SW 1271 (cell line): ENCODE data around the gene CCL7.
A peak's percentile ranks its signal among the peaks of the same experiment; 100 is the strongest.

Experiments used
- DNase-seq, 2 experiments: peaks; one replicate each; lab custom pipeline; 2025; lab: John Stamatoyannopoulos, UW

Gene CCL7

DNA sequence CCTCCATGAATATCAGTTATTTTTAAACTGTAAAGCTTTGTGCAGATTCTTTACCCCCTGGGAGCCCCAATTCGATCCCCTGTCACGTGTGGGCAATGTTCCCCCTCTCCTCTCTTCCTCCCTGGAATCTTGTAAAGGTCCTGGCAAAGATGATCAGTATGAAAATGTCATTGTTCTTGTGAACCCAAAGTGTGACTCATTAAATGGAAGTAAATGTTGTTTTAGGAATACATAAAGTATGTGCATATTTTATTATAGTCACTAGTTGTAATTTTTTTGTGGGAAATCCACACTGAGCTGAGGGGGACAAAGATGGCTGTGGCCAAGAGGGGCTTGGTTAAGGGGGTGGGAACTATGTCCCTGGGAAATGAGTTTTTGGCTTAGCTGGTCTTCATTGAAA is 17.9 kb downstream of the CCL7 start:
- DNase-seq = no peak

DNA sequence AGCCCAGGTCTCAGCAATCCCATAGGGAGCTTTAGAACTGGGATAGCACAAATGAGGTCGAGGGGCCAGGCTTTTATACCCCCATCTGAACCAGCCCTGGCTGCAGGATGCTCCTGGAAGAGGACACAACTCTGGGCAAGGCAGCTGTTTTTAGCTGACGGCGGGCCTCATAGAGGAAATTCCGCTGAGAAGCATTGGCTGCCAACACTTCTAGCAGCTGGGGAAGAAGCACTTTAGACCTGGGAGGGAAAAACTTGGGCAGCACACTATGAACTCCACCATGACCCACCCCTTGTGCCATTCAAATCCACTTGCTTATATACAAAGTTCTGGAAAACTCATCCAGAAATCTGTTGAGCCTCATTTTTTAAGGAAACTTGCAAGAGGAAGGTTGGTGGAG is 20.6 kb downstream of the CCL7 start:
- no peak for DNase-seq

DNA sequence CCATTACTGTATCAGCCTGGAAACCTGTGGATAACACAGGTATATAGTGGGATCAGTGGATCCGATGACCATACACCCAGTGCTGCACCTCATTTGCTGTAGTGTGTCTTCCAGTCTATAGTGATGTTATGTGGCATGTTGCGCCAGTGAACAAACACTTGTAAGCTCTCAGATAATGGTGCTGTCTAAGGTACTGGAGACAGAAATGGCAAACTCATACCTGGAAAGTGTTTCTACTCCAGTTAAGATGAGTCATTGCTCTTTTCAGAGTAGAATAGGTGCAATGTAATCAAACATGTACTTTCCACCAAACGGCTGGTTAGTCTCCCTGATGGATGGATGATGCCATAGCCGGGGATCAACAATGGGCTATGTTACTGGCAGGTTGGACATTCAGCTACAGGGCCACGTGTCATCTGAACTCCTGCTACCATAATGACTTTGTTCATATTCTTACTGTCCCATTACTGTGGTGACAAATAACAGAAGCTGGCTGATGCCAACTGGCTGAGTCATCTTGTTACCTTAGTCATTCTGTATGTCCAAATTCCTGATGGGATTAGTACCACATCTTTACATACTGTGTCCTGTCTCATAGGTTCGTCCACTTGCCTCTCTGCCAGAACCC is 21.8 kb downstream of the CCL7 start:
- DNase-seq = no peak

DNA sequence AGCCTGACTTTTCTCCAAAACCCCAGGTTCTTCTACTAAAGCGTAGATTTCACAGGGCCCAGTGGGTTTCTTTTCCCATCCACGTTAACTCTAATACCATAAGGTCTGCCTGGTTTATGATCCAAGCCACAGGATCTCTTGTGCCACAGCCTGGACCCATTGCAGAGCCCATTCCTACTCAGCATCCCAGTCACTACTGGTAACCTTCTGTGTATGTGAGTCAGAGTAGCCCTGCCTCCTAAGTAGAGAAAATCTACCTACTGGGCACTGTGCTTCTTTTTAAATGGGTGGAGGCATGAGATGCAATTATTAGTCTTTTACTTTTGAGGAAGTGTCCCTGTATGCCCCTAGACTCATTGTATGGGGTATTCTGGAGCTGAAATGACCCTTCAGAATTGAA is 29.0 kb downstream of the CCL7 start:
- no peak for DNase-seq

DNA sequence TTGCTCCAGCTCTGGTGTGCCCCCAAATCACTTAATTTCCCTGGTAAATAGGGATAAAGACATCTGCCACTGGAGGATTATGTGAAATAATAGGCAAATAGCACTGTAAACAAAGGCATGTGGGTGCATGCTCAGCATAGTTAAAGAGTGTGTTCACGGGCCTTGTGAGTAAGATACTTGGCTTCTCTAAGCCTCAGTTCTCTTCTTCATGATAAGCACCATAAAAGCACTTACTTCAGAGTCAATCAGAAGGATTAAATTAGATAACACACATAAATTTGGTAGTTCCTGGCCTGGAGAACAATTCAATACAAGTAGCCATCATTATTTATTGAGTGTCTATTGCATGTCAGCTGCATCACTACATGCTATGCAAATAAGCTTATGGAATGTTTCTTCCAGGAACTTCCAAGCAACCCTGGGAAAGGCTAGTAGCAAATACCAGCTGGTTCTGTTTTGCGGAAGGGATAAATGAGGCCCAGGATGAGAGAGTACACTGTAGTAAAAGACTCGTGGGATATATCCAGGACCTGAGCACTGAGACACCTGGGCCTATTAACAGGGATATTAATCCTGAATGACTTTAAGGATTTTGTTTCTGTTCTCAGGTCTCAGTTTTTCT is 30.0 kb downstream of the CCL7 start:
- DNase-seq = no peak

DNA sequence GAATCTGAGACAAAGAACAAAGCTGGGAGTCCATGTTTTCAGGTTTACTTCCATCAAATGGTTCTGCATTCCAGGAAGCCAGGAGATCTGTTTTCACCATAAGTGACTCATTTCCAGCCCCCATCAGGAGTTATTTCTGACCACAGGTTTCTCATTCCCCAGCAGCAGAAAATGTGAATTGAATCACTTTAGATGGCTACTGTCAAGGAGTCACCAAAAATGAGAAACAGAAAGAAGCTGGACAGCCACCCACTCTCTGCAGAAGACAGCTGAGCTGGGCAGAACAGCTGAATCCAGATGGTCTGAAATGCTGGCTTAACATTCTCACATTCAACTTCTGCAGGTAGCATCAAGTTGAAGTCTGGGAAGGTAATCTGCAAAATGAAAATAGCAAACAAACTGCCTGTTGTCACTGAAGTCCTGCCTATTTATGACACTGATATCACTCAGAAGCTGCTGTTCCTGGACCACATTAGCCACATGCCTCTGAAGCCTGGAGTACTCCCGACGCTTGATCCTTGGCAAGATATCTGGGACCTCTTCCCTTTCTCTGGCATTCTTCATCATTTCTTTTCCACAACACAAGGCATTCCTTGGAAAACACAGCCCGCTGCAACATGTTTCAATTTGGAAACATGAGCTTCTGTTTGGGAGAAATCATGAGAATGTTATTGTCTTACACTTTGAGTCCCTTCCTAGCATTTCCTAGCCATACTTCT is 30.8 kb downstream of the CCL7 start:
- DNase-seq = peak in 1 of 2 experiments; percentile 24

DNA sequence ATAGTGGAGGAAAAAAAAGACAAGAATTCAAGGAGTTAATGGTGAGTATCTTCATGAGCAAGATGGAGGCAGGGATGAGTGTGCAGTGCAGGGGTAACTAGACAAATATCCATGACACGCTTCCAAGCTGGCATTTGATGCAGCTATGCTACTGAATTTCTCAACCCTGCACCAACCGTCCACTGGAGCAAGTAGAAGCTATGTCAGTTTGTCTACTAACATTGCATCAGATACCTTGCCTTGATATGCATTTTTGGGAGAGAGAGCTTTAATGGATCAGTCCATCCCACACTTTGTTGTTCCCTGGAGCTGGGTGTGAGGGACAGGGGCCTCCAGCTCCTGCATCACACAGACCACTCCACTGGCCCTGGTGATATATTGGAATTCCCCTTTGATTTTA is 32.0 kb downstream of the CCL7 start:
- DNase-seq = no peak

DNA sequence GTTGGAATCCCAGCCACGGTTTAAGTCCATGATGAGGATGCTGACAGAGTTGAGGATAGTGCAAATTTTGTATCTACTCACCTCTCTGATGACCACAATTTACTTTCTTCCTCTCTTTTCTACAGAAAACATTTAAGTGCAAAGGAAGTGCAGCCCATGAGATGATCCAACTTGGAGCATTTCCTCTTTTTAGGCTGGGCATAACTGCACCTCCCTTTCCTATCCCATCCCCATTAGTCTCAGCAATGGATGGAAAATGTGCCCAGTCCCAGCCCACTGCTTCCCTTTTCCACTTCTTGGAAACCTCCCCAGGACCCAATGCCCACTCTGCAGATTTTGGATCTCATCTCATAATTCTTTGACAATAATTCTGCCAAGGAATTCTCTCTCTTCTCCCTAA is 32.6 kb downstream of the CCL7 start:
- no peak for DNase-seq

DNA sequence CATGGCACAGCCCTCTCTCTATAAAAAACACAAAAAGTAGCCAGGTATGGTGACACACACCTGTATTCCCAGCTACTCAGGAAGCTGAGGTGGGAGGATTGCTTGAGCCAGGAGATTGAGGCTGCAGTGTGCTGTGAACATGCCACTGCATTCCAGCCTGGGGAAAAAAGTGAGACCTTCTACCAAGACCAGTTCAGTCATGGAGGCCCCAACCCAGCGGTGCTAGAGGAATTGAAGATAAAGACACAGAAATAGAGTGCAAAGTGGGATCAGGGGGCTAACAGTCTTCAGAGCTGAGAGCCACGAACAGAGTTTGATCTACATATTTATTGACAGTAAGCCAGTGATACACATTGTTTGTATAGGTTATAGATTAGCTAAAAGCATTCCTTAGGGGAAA is 33.6 kb downstream of the CCL7 start:
- DNase-seq = no peak

DNA sequence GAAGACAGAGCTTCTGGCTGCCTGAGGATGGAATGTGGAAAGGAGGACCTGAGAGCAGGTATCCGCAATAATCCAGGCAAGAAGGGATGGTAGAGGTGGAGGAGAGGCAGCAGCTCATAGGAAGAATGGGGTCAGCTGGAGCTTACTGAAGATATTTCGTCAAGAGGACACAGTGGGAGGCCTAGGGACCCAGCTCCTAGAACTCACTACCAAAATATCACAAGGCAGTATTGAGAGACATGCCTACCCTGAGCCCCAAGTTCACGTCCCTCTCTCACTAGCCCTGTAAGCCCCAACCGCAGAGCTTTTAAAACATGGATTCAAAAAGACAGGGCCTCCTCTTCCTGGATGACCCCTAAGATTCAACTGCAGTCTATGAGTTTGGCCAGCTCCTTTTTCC is 35.0 kb downstream of the CCL7 start:
- no peak for DNase-seq

DNA sequence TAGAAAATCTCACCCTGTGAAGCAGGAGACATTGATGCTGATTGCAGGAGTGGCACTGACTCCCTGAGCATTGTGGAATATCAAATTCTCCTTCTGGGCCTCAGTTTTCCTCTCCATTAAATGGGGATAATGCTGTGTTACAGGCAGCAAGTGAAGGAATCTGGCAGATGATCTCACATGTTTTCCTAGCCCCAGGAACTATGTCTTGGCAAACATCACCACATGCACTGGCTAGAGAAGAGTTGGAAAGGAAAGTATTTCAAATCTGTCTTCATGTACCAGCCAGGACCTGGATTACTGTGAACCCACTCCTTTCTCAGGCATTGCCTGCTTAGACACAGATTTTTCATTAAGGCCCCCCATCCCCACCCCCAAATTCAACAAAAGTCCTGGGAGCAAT is 35.6 kb downstream of the CCL7 start:
- DNase-seq = no peak

DNA sequence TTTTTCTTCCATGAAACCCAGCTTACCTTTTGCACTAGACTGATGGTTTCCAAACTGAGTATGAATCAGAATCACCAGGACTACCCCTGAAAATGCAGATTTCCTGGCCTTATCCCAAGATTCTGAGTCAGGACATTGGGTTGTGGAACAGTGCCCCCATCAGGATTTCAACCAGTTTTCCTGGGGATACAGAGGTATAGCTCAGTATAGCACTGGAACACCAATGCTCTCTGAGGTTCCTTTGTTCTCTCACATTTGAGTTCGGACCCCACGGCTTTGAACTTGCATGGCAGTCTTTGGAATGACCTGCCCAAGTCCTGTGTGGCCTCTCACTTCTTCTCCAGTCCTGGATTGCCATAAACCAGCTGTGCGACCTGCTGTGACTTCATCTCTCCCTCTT is 36.4 kb downstream of the CCL7 start:
- DNase-seq = peak in 1 of 2 experiments; percentile 8

DNA sequence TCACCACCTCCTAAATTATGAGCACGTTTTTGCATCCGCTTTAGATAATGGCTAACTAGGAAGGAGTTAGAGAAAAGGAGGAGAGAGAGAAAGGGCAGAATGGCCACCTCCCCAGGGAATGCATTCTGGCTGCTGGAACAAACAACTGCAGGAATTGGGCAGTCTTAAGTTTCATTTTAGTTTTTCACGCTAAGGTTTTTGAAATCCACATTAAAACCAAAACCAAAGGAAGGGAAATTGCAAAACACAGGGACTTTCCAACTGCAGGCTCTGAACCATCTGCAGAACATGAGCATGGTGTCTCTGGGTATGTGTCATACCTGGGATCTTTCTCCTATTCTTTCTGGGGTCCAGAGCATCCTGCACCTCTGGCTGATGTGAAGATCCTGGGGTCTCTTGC is 37.1 kb downstream of the CCL7 start:
- no peak for DNase-seq

DNA sequence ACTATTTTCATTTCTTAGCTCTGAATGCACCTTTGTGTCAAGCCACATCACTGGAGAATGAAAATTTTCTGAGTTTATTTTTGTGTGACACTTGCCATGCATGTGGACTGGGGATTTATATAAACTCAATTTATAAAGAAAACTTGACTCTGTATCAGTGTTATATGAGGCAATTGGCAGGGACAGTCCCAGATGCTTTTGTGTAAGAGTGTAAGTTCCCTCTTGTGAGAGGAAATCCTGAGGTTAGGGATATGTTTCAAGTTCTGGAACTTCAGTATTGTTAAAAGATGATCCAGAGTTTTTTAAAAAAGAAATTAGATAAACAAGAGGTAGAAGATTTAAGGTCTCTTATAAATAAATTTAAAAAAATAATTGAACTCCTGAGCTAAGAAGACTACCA is 38.4 kb downstream of the CCL7 start:
- DNase-seq = no peak

DNA sequence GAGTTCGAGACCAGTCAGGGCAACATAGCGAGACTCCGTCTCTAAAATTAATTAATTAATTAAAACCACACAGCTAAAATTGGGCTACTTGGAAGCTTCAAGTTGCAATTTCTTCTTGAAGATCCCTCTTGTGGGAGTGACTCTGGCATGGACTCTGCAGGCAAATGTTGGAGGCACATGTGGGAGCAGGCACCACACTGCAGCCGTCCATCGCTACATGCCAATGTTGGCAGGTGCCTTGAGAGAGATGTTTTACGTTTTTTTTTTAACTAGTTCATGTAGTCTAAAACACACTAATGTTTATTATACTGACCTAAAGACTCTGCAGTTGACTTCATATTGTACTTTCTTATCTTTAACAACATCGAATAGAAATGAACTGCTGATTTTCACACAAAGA is 41.3 kb downstream of the CCL7 start:
- no peak for DNase-seq

DNA sequence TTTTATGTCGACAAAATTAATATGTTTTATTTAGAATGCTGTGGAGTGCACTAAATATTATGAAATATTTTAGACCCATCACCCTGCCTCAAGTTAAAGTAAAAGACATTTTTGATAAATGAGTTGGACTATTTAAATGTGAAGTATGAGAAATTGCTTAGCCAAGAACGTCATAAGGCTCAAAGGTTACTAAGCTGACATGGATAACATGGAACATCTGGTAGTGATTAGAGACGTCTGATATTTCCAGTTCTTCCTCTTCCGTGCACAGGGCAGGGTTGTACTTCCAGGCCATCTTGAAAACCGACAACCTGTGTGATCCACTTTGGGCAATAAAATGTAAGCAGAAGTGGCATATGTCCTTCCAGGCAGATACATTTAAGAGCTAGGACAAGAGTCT is 42.1 kb downstream of the CCL7 start:
- DNase-seq = no peak

DNA sequence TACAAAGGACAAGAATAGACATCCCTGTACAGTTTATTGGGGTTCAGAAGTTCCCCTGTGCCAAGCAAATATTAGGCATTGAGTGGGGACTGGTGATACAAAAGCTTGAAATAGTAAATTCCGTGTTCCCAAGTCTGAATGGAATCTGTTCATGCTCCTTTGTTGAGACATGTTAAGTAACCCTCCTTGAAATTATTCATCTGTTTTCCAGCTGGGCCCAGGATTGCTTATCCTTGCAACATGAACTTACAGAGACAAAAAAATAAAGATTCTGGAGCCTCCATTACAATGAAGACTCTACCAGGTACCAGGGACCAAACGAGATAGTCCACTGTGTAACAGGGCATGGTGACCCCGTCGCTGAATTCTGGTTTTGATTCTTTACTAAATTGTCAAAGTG is 43.1 kb downstream of the CCL7 start:
- DNase-seq = no peak

DNA sequence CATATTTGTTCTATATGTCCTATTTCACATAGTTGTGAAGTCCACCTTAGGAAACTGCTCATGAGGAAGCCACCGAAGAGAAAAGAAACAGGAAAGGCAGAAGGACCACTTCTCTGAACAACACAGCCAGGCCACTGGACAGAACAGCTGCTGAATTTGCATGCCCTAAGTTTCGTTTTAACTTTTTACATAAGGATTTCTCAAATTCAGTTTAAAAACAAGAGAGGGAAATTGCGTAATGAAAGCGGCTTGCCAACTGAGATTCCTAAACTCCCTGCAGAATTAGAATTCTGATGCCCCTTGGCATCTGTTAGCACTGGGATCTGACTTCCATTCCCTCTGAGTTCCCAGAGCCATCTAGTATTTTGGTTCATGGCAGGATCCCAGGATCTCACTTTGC is 44.3 kb downstream of the CCL7 start:
- no peak for DNase-seq

DNA sequence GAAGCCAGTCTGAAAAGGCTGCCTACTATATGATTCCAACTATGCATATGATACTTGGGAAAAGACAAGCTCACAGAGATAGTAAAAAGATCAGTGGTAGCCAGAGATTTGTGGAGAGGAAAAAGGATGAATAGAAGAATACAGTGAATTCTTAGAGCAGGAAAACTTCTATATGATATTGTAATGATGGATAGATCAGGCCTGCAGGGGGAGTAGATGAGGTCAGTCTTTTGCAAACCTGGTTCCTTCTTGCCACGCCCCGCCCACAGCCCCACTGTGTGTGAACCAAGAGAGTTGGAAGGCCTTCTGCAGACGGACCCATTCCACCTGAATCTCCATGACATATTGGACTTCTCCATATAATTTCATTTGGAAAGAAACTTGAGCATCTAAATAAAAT is 48.5 kb downstream of the CCL7 start:
- no peak for DNase-seq

DNA sequence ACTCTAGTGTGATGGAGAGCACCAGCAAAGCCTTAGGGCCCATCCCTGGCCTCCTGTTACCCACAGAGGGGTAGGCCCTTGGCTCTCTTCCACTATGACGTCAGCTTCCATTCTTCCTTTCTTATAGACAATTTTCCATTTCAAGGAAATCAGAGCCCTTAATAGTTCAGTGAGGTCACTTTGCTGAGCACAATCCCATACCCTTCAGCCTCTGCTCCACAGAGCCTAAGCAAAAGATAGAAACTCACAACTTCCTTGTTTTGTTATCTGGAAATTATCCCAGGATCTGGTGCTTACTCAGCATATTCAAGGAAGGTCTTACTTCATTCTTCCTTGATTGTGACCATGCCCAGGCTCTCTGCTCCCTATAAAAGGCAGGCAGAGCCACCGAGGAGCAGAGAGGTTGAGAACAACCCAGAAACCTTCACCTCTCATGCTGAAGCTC is 49.0 kb downstream of the CCL7 start, which contains the start of gene CCL8:
Gene CCL8, plus strand, starts transcription at position 397 of the 445 bp plus-strand sequence. CDS start 67 bp downstream, outside the sequence.
- DNase-seq = no peak
